Gastrocnemius medialis (tissue), 4 donors: Measurements from ENCODE around the gene RILPL1. TPM values are rescaled to one million over a fixed set of nuclear protein-coding genes. Genes with fewer than 3 reads are reported as not detected.
"Not testable (repeated sequence)": the region's sequence is repeated elsewhere in the genome, so short reads cannot be mapped to it uniquely, and the experiment has no call there.

Experiments used
- ATAC-seq, 2 donors: fragments of 150-250 bp; one replicate each; pipeline ENCODE4 v1.9.1; 2016
- DNase-seq, 2 donors: peaks; one replicate each; pipeline ENCODE4 v3.0.0-alpha.2; 2019
- H3K27ac ChIP-seq, 4 donors: fragments of 200-600 bp; sonication (generic); 1 replicate in 1 of 4; 2 replicates in 3 of 4; pipeline ENCODE4 v1.5.1; 2016 to 2018; ENCODE audit warnings: mild to moderate bottlenecking in 2 of 4, moderate library complexity in 1 of 4
- H3K27me3 ChIP-seq, 3 donors: fragments of 200-600 bp; sonication (generic) in 2 of 3; 1 replicate in 1 of 3; 2 replicates in 2 of 3; pipeline versions ENCODE4 v1.5.1 to v1.6.0; 2016 to 2019; ENCODE audit warnings: mild to moderate bottlenecking in 1 of 3, moderate library complexity in 1 of 3
- H3K36me3 ChIP-seq, 2 donors: fragments of 200-600 bp; sonication (generic) in 1 of 2; one replicate each; pipeline ENCODE4 v1.5.1; 2017 to 2018
- H3K4me1 ChIP-seq, 2 donors: fragments of 200-600 bp; sonication (generic) in 1 of 2; one replicate each; pipeline ENCODE4 v1.5.1; 2016 to 2017; ENCODE audit warnings: mild to moderate bottlenecking in 2 of 2
- H3K4me3 ChIP-seq, 4 donors: fragments of 200-600 bp; sonication (generic) in 3 of 4; 1 replicate in 1 of 4; 2 replicates in 3 of 4; pipeline ENCODE4 v1.5.1; 2016 to 2019; ENCODE audit warnings: mild to moderate bottlenecking in 2 of 4
- H3K9me3 ChIP-seq, 3 donors: fragments of 200-600 bp; sonication (generic) in 2 of 3; 1 replicate in 1 of 3; 2 replicates in 2 of 3; pipeline ENCODE4 v1.5.1; 2016 to 2019
- POLR2A ChIP-seq, 2 donors: fragments of 450-650 bp; IDR thresholded peaks; one replicate each; pipeline ENCODE4 v1.6.1; 2017; ENCODE audit warnings: antibody characterized with exemption in 2 of 2, mild to moderate bottlenecking in 2 of 2, moderate library complexity in 2 of 2
- in situ Hi-C, 4 donors: fragments of 200-750 bp; cut with MboI; loops; one replicate each; pipeline versions ENCODE4 v1.15.0 to v1.8.0; 2017; ENCODE audit warnings: low sequenced_read_pairs in 4 of 4
- intact Hi-C: fragments of 100-400 bp; cut with DNase I; formaldehyde crosslinking; loops from one replicate; pipeline ENCODE4 v1.15.1; 2023; ENCODE audit warnings: low total_unique reads
- total RNA-seq, 4 donors: library from RNA; depleted of rRNA; stranded (reverse); fragments of >200 nt; gene quantifications; one replicate each; pipeline versions ENCODE4 v1.1.0 to v1.2.3, GENCODE V29; 2016
- TF ChIP-seq, protein P1 (sequence below), 5 experiments: fragments of 450-650 bp in 3 of 5; fragments of 200-600 bp in 2 of 5; sonication (generic) in 2 of 5; IDR thresholded peaks in 4 of 5; conservative IDR thresholded peaks in 1 of 5; 1 replicate in 4 of 5; 2 replicates in 1 of 5; pipeline ENCODE4 v1.5.1; 2016 to 2019; ENCODE audit warnings: antibody characterized with exemption in 5 of 5, mild to moderate bottlenecking in 3 of 5, moderate library complexity in 3 of 5

RILPL1 gene
- total RNA-seq, 4 donors from 2014 or later = 33.4 to 65.3 (median 40.6) TPM

- in situ Hi-C loops (no loop called here), intact Hi-C loops (no loop called here)
- no peaks in the 10 kb centered on the region for H3K27me3 ChIP-seq
- DNase-seq (no peak), ATAC-seq (no peak)
- H3K4me1 ChIP-seq = no peaks in the 10 kb centered on the region
- no peaks in the 10 kb centered on the region for H3K9me3 ChIP-seq
- no peak overlapping the region for H3K4me3 ChIP-seq
- TF ChIP-seq POLR2A (IDR thresholded peaks at IDR 0.05) = no peak
- TF ChIP-seq, protein P1, sequence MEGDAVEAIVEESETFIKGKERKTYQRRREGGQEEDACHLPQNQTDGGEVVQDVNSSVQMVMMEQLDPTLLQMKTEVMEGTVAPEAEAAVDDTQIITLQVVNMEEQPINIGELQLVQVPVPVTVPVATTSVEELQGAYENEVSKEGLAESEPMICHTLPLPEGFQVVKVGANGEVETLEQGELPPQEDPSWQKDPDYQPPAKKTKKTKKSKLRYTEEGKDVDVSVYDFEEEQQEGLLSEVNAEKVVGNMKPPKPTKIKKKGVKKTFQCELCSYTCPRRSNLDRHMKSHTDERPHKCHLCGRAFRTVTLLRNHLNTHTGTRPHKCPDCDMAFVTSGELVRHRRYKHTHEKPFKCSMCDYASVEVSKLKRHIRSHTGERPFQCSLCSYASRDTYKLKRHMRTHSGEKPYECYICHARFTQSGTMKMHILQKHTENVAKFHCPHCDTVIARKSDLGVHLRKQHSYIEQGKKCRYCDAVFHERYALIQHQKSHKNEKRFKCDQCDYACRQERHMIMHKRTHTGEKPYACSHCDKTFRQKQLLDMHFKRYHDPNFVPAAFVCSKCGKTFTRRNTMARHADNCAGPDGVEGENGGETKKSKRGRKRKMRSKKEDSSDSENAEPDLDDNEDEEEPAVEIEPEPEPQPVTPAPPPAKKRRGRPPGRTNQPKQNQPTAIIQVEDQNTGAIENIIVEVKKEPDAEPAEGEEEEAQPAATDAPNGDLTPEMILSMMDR (IDR thresholded peaks at IDR 0.05 in 4 of 5, conservative IDR thresholded peaks at IDR 0.05 in 1 of 5) = no peak
- H3K27ac ChIP-seq = no peak overlapping the region
- no peaks in the 10 kb centered on the region for H3K36me3 ChIP-seq
Measured at GRCh38 chr12:123540899-123541662, 7.6 kb upstream of the RILPL1 start.

DNA sequence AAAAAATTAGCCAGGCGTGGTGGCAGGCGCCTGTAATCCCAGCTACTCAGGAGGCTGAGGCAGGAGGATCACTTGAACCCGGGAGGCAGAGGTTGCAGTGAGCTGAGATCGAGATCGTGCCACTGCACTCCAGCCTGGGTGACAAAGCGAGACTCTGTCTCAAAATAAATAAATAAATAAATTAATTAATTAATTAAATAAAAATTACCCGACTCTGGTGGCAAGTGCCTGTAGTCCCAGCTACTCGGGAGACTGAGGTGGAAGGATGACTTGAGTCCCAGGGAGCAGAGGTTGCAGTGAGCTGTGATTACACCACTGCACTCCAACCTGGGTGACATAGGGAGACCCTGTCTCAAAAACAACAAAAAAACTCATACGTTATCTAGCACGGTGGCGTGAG is 2.4 kb upstream of the RILPL1 start:
- H3K27me3 ChIP-seq, DNase-seq, in situ Hi-C loops, H3K4me3 ChIP-seq, H3K9me3 ChIP-seq, H3K27ac ChIP-seq, H3K36me3 ChIP-seq, ATAC-seq: not testable (repeated sequence)
- intact Hi-C loops = loop anchor here (2.0 kb wide), 1 partner anchor 171 kb away; the partner anchor contains the start of gene SBNO1
- peaks cover 18 to 26% of the 10 kb centered on the region in 2 donors for H3K4me1 ChIP-seq

- peaks cover 26 to 38% of the 10 kb centered on the region in 2 donors for H3K4me1 ChIP-seq
- DNase-seq (peak; percentile 36 to 63), ATAC-seq (peak; percentile 31 to 47)
- H3K4me3 ChIP-seq = peak overlapping the region; percentile 55 to 89 (median 76)
- H3K27ac ChIP-seq = peak overlapping the region; percentile 83 to 89 (median 86)
- H3K9me3 ChIP-seq = no peaks in the 10 kb centered on the region
- intact Hi-C loops (loop anchor here (1.0 to 5.0 kb wide), 5 partner anchors 51 to 144 kb away; partner anchors contain the start of genes DDX55, SNRNP35 and TMED2), in situ Hi-C loops (no loop called here)
- peaks cover 0 to 6% of the 10 kb centered on the region in 2 donors for H3K36me3 ChIP-seq
- TF ChIP-seq, protein P1 (IDR thresholded peaks at IDR 0.05 in 4 of 5, conservative IDR thresholded peaks at IDR 0.05 in 1 of 5) = no peak
- TF ChIP-seq POLR2A (IDR thresholded peaks at IDR 0.05) = peak in 1 of 2 donors; percentile 4
- no peaks in the 10 kb centered on the region for H3K27me3 ChIP-seq
Measured at GRCh38 chr12:123532808-123533649, 490 bp downstream of the RILPL1 start.

GRCh38 chr12:123532019-123532418 is 1.5 kb downstream of the RILPL1 start:
- ATAC-seq (no peak), DNase-seq (peak in 1 of 2 donors; percentile 21)
- no peaks in the 10 kb centered on the region for H3K9me3 ChIP-seq
- intact Hi-C loops (loop anchor here (2.0 to 5.0 kb wide), 4 partner anchors 55 to 143 kb away; partner anchors contain the start of genes DDX55 and SNRNP35), in situ Hi-C loops (no loop called here)
- no peaks in the 10 kb centered on the region for H3K27me3 ChIP-seq
- peaks cover 26 to 38% of the 10 kb centered on the region in 2 donors for H3K4me1 ChIP-seq
- TF ChIP-seq, protein P1 (IDR thresholded peaks at IDR 0.05 in 4 of 5, conservative IDR thresholded peaks at IDR 0.05 in 1 of 5) = no peak
- no peak for TF ChIP-seq POLR2A (IDR thresholded peaks at IDR 0.05)
- peak overlapping the region; percentile 55 to 89 (median 76) for H3K4me3 ChIP-seq
- peaks cover 0 to 6% of the 10 kb centered on the region in 2 donors for H3K36me3 ChIP-seq
- peak overlapping the region; percentile 83 to 89 (median 86) for H3K27ac ChIP-seq
